ENCODE measurements around the gene AMPD3.
"Not testable (repeated sequence)": the region's sequence is repeated elsewhere in the genome, so short reads cannot be mapped to it uniquely, and the experiment has no call there.

Gene AMPD3

GRCh38 chr11:10432493-10432892, 22.6 kb upstream of the AMPD3 start:
- in situ Hi-C loops (cut with HindIII; ENCODE audit: low pct_ligation_motif_present, low pct_unique_long_range_greater_than_20kb, low sequenced_read_pairs) = no loop called here
- no peak for DNase-seq

DNA sequence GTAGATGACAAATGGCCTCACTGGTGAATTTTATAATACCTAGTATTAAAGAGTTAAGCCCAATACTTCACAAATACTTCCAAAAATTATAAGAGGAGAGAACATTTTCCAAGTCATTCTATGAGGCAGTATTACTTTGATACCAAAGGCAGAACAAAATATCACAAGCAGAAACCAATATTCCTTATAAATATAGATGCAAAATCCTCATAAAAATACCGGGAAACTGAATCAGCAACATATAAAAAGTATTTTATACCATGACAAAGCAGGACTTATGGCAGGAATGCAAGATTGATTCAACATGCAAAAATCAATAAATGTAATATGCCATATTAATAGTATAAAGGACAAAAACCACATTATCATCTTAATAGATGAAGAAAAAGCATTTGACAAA, 22.1 kb upstream of the AMPD3 start:
- DNase-seq = no peak
- in situ Hi-C loops (cut with HindIII; ENCODE audit: low pct_ligation_motif_present, low pct_unique_long_range_greater_than_20kb, low sequenced_read_pairs) = no loop called here

DNA sequence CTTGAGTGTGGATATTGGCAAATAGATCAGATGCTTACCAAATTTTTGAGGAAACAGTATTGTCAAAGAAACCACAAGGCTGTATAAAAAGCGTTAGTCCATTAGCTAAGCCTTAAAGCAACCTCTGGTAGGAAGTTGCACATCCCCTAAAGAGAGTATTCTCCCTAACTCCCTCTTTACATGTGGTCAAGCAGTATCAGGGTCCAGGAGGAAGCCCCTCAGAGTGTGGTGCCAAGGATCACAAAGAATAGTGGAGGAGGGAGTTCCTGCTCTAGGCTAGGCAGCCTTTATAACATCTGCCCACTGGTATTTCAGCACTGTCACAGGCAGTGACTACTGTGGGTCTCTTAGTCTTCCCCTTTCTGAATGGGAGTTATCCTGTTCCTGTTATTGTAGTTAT, 18.8 kb upstream of the AMPD3 start:
- no peak for DNase-seq
- in situ Hi-C loops (cut with HindIII; ENCODE audit: low pct_ligation_motif_present, low pct_unique_long_range_greater_than_20kb, low sequenced_read_pairs) = no loop called here

DNA sequence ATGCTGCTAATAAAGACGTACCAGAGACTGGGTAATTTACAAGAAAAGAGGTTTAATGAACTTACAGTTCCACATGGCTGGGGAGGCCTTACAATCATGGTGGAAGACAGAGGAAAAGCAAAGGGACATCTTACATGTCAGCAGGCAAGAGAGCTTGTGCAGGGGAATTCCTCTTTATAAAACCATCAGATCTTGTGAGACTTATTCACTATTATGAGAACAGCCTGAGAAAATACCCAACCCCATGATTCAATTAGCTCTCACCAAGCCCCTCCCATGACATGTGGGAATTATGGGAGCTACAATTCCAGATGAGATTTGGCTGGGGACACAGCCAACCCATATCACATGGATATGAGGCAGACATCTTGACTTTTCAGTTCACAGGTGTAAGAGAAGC, 18.4 kb upstream of the AMPD3 start:
- in situ Hi-C loops (cut with HindIII; ENCODE audit: low pct_ligation_motif_present, low pct_unique_long_range_greater_than_20kb, low sequenced_read_pairs); DNase-seq: not testable (repeated sequence)

DNA sequence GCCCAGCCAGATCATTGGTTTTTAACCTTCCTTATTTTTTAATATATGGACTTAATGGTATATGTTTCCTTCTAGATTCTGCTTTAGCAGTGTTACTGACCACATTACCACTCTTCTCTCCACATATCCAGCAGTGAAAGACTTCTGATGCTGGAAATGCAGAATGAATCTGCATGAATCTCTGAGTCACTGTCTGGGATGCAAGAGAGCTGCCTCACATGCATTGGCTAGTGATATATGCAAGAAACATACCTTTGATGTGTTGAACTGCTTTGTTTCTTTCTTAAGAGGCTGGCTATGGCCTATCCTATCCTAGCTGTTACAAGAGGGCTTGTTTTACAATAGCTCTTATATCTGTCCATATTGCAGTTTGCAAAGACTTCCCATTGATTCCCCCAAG, 16.6 kb upstream of the AMPD3 start:
- in situ Hi-C loops (cut with HindIII; ENCODE audit: low pct_ligation_motif_present, low pct_unique_long_range_greater_than_20kb, low sequenced_read_pairs) = no loop called here

GRCh38 chr11:10439351-10439750, 15.7 kb upstream of the AMPD3 start:
- DNase-seq = no peak
- in situ Hi-C loops (cut with HindIII; ENCODE audit: low pct_ligation_motif_present, low pct_unique_long_range_greater_than_20kb, low sequenced_read_pairs) = no loop called here

More for the DNA sequence above, 16.6 kb upstream of the AMPD3 start:
- DNase-seq = no peak

GRCh38 chr11:10439924-10440323, 15.1 kb upstream of the AMPD3 start:
- DNase-seq = no peak
- in situ Hi-C loops (cut with HindIII; ENCODE audit: low pct_ligation_motif_present, low pct_unique_long_range_greater_than_20kb, low sequenced_read_pairs) = no loop called here

DNA sequence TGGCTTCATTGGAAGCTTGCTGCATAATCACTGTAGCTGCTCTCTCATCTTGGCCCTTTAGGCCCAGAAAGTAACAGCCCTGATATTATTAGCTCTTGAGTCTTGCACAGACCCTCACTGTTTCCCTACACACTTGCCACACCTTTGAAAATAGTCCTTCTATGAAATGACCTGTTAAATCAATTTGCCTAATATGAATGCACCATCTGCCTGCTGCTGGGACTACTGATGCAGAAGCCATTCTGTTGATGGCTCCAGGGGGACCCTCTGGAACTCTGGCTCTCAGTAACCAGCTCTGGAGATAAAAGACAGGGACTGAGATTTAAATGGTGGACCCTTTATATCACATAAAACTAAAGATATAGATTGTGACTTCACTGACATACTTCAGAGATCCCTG, 14.7 kb upstream of the AMPD3 start:
- DNase-seq = no peak
- in situ Hi-C loops (cut with HindIII; ENCODE audit: low pct_ligation_motif_present, low pct_unique_long_range_greater_than_20kb, low sequenced_read_pairs) = no loop called here

GRCh38 chr11:10441091-10441490, 14.0 kb upstream of the AMPD3 start:
- DNase-seq = no peak
- in situ Hi-C loops (cut with HindIII; ENCODE audit: low pct_ligation_motif_present, low pct_unique_long_range_greater_than_20kb, low sequenced_read_pairs) = no loop called here

- in situ Hi-C loops (cut with HindIII; ENCODE audit: low pct_ligation_motif_present, low pct_unique_long_range_greater_than_20kb, low sequenced_read_pairs) = no loop called here
- no peak for DNase-seq
These were observed 13.2 kb upstream of the AMPD3 start for GRCh38 chr11:10441652-10442503.

DNA sequence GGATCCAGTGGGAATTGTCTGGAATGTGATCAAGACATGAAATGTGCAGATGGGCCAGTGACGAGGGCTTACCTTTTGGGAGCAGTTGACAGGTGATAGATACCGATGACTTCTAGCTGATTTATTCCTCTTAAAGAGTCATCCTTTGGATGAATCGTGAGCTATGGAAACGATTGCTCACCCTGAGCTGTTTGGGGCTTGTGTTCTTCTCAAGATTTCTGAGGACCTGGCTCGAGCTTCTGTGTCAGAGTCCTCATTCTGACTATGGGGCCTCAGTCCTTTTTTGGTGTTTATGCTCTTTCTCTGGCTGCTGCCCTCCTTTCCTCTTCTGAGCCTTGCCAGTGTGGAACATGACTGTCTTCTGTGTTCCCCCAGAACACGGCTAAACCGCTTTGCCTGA, 11.9 kb upstream of the AMPD3 start:
- in situ Hi-C loops (cut with HindIII; ENCODE audit: low pct_ligation_motif_present, low pct_unique_long_range_greater_than_20kb, low sequenced_read_pairs) = no loop called here
- no peak for DNase-seq

DNA sequence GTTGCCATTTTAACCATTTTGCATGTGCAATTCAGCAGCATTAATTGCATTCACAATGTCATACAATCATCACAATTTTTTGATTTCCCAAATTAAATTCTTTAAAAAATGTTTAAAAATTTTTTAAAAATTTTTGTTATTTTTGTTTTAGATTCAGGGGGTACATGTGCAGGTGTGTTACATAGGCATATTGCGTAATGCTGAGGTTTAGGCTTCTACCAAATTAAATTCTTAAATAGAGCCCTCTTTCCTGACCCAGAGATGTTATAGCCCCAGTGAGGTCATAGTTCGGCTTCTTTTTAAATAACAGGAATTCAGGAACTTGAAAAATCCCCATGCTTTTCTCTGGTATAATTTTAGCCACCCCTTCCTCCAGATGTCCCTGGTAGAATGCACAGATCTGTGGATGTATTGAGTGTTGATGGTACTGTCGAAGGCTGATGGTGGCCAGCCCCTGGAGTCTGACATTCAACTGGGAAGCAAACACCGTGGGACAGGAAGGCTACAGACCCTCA, 11.3 kb upstream of the AMPD3 start:
- no peak for DNase-seq
- in situ Hi-C loops (cut with HindIII; ENCODE audit: low pct_ligation_motif_present, low pct_unique_long_range_greater_than_20kb, low sequenced_read_pairs) = no loop called here

- no peak for DNase-seq
- in situ Hi-C loops (cut with HindIII; ENCODE audit: low pct_ligation_motif_present, low pct_unique_long_range_greater_than_20kb, low sequenced_read_pairs) = no loop called here
These were observed 10.2 kb upstream of the AMPD3 start for GRCh38 chr11:10444725-10445315.

DNA sequence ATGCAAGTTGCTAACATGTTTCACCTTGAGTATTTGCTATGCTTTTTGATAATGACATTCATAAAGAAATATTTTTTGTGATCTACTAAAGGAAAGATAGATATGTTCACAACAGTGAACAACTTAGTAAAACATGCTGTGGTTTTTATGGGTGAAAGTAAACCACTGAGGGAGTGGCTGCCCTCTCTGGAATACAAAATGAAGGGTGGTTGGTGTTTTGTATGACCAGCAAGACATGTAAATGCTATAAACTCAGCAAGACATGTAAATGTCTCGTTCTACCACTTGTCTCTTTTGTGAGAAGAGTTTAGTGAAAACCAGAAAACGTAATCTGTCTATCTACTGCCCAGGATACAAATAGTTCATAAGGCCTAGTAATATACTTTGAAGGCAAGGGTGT, 7.6 kb upstream of the AMPD3 start:
- in situ Hi-C loops (cut with HindIII; ENCODE audit: low pct_ligation_motif_present, low pct_unique_long_range_greater_than_20kb, low sequenced_read_pairs) = no loop called here
- no peak for DNase-seq

DNA sequence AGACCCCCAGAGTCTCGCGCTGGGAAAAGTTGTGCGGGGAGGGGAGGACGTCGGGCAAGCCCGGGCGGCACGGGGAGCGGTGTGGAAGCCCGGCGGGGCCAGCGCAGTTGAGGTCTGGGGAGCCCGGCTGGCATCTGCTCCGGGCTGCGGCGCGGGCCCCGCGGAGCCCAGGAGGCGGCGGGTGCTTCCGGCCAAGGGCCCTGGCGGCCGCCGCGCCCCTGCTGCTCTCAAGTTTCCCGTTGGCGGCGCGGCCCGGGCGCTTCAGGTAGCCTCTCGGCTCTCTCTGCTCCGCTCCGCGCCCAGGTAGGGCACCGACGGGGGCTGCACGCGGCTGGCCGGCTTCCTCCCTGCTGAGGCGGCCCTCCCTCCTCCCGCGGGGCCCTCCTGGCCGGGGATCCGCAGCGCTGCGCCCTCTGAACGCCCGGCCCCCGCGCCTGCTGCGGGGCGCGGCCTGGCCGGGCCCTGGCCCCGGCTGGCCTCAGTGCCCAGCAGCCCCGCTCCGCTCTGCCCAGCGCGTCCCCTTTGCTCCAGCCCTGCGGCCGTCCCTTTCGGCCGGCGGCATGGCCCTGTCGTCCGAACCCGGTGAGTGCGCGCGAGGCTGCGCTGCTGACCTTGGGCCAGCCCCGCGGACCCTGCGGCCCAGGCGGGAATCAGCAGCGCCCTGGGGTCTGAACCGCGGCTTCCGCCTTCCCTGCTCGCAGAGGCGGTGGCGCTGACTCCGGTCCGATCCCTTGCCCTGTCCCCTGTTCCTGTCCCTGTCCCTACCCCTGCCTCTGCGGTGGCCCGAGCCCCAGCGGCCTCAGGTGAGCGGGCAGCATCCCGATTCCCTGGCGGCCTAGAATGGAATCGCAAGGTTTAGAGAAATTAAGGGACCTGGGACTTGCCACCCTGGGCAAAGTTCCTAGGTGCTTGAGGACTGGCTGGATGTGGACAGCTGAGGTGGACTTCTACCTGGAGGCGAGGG, 4.3 kb upstream of the AMPD3 start:
- in situ Hi-C loops (cut with HindIII; ENCODE audit: low pct_ligation_motif_present, low pct_unique_long_range_greater_than_20kb, low sequenced_read_pairs) = no loop called here
- peak; percentile 52 for DNase-seq

- no peak for DNase-seq
- in situ Hi-C loops (cut with HindIII; ENCODE audit: low pct_ligation_motif_present, low pct_unique_long_range_greater_than_20kb, low sequenced_read_pairs) = no loop called here
These were observed 3.5 kb upstream of the AMPD3 start for GRCh38 chr11:10451426-10452116.

DNA sequence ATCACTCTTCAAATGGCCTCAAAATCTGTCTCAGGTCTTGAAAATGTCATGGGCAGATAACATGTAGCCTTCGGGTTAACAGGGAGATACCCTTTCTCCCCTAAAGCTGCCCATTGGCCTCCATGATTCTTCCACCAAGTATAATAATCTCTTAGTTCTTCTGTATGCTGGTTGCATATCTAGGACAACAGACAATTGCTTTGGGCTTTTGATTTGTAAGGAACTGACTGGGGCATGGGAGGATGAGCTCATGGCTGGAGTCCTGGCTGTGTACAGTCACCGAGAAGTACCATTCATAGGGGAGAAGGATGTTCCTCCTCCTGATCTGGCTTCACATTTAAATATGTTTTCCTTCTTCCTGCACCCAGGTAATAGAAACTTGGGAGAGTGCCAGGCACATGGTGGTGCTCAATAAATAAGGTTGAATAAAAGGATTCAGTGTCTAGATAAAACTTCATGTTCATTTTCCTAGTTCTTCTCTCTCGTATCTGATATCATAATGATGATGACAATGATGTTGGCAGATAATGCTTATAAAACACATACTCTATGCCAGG, 2.8 kb upstream of the AMPD3 start:
- in situ Hi-C loops (cut with HindIII; ENCODE audit: low pct_ligation_motif_present, low pct_unique_long_range_greater_than_20kb, low sequenced_read_pairs) = no loop called here
- no peak for DNase-seq

DNA sequence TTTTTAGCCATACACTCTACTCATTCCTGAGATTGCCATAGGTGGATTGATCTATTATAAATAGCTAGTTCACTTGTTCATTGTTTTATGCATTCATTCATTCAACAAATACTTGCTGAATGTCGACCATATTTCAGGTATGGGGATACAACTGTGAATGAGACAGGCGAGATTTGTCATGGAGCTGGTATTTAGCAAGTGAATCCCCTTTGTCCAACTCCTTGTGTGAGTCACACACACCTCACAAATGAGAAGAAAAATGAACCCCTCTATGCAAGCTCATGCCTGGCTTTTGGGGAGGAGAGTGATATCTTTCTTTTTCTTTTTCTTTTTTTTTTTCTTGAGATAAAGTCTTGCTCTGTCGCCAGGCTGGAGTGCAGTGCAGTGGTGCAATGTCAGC, 1.8 kb upstream of the AMPD3 start:
- in situ Hi-C loops (cut with HindIII; ENCODE audit: low pct_ligation_motif_present, low pct_unique_long_range_greater_than_20kb, low sequenced_read_pairs) = no loop called here
- DNase-seq = no peak
